Ascending aorta (tissue), 2 donors: ENCODE results near the gene TM7SF2. TPM values are rescaled to one million over a fixed set of nuclear protein-coding genes. Genes with fewer than 3 reads are reported as not detected.

Source experiments
- DNase-seq, 2 donors: peaks; one replicate each; pipeline ENCODE4 v3.0.0-alpha.2; 2019; ENCODE audit warnings: low spot score in 2 of 2
- H3K27ac ChIP-seq, 2 donors: fragments of 200-600 bp; sonication (generic); one replicate each; pipeline ENCODE4 v1.5.1; 2016 to 2017; ENCODE audit warnings: mild to moderate bottlenecking in 1 of 2
- H3K27me3 ChIP-seq: fragments of 200-600 bp; sonication (generic); one replicate; pipeline ENCODE4 v1.5.1; 2017
- H3K36me3 ChIP-seq, 2 donors: fragments of 200-600 bp; sonication (generic); one replicate each; pipeline ENCODE4 v1.5.1; 2016
- H3K4me1 ChIP-seq, 2 donors: fragments of 200-600 bp; sonication (generic); one replicate each; pipeline ENCODE4 v1.5.1; 2016 to 2017; ENCODE audit warnings: mild to moderate bottlenecking in 1 of 2
- H3K4me3 ChIP-seq, 2 donors: fragments of 200-600 bp; sonication (generic); one replicate each; pipeline ENCODE4 v1.5.1; 2016 to 2017; ENCODE audit warnings: mild to moderate bottlenecking in 1 of 2
- H3K9me3 ChIP-seq, 2 donors: fragments of 200-600 bp; sonication (generic); one replicate each; pipeline ENCODE4 v1.5.1; 2016
- CTCF ChIP-seq, 3 experiments: fragments of 200-600 bp in 2 of 3; fragments of 450-650 bp in 1 of 3; sonication (generic) in 2 of 3; IDR thresholded peaks; one replicate each; pipeline ENCODE4 v1.5.1; 2016 to 2019; ENCODE audit warnings: antibody characterized with exemption in 3 of 3, mild to moderate bottlenecking in 1 of 3, moderate library complexity in 1 of 3
- intact Hi-C: fragments of 100-400 bp; cut with DNase I; formaldehyde crosslinking; loops from one replicate; pipeline ENCODE4 v1.15.1; 2023
- total RNA-seq: library from RNA; depleted of rRNA; stranded (reverse); fragments of >200 nt; gene quantifications from one replicate; pipeline ENCODE4 v1.1.0, GENCODE V29; 2016

TM7SF2 gene
- total RNA-seq, 1 donor from 2014 or later, result 10.6 TPM

- Histone ChIP-seq H3K36me3 (peaks cover 29% of the 10 kb centered on the region in 2 donors), H3K27me3 (no peaks in the 10 kb centered on the region), H3K9me3 (no peaks in the 10 kb centered on the region), H3K27ac (no peak overlapping the region), H3K4me1 (peaks cover 16 to 25% of the 10 kb centered on the region in 2 donors), H3K4me3 (no peak overlapping the region)
- intact Hi-C loops, result no loop called here
- no peak for TF ChIP-seq CTCF (IDR thresholded peaks at IDR 0.05)
- no peak for DNase-seq
Observed at GRCh38 chr11:65108469-65109123, 3.1 kb upstream of the TM7SF2 start.

- intact Hi-C loops, result loop anchor here (2.0 to 10.0 kb wide), 2 partner anchors 25 to 255 kb away; partner anchors contain the start of gene SYVN1
- TF ChIP-seq CTCF (IDR thresholded peaks at IDR 0.05), result no peak
- Histone ChIP-seq H3K27ac (no peak overlapping the region), H3K36me3 (peaks cover 29% of the 10 kb centered on the region in 2 donors), H3K4me3 (no peak overlapping the region), H3K4me1 (peaks cover 16 to 25% of the 10 kb centered on the region in 2 donors), H3K27me3 (no peaks in the 10 kb centered on the region), H3K9me3 (no peaks in the 10 kb centered on the region)
- DNase-seq, result no peak
Observed at GRCh38 chr11:65109231-65110198, 2.2 kb upstream of the TM7SF2 start.

GRCh38 chr11:65110354-65110861 is 1.3 kb upstream of the TM7SF2 start:
- H3K36me3 ChIP-seq, result peaks cover 29% of the 10 kb centered on the region in 2 donors
- peaks cover 16 to 25% of the 10 kb centered on the region in 2 donors for H3K4me1 ChIP-seq
- no peak overlapping the region for H3K4me3 ChIP-seq
- H3K27me3 ChIP-seq, result no peaks in the 10 kb centered on the region
- H3K9me3 ChIP-seq, result no peaks in the 10 kb centered on the region
- DNase-seq, result peak in 1 of 2 donors; percentile 95
- TF ChIP-seq CTCF (IDR thresholded peaks at IDR 0.05), result peak; percentile 97 to 100 (median 97)
- peak overlapping the region; percentile 15 to 17 for H3K27ac ChIP-seq
- intact Hi-C loops, result loop anchor here (2.0 to 10.0 kb wide), 2 partner anchors 24 to 256 kb away; partner anchors contain the start of gene SYVN1

GRCh38 chr11:65111159-65111743 is 421 bp upstream of the TM7SF2 start:
- H3K36me3 ChIP-seq, result peaks cover 26 to 34% of the 10 kb centered on the region in 2 donors
- intact Hi-C loops, result loop anchor here (2.0 to 10.0 kb wide), 2 partner anchors 24 to 256 kb away; partner anchors contain the start of gene SYVN1
- peaks cover 18 to 30% of the 10 kb centered on the region in 2 donors for H3K4me1 ChIP-seq
- DNase-seq, result no peak
- H3K9me3 ChIP-seq, result no peaks in the 10 kb centered on the region
- peak overlapping the region; percentile 54 to 66 for H3K4me3 ChIP-seq
- no peaks in the 10 kb centered on the region for H3K27me3 ChIP-seq
- no peak for TF ChIP-seq CTCF (IDR thresholded peaks at IDR 0.05)
- peak overlapping the region in 1 of 2 donors; percentile 17 for H3K27ac ChIP-seq
